Stimulated activated CD4-positive, alpha-beta T cell treated with anti-CD3 and anti-CD28 coated beads, Interleukin-15, amount 100 ng/mL, for 48 hours (primary cell): ENCODE measurements around the gene FAM43B.
"Not testable (repeated sequence)": the region's sequence is repeated elsewhere in the genome, so short reads cannot be mapped to it uniquely, and the experiment has no call there.

Experiments used
- DNase-seq, 2 donors: peaks; one replicate each; pipeline ENCODE4 v3.0.0-alpha.2; 2020; ENCODE audit warnings: low read depth in 2 of 2

Gene FAM43B, protein sequence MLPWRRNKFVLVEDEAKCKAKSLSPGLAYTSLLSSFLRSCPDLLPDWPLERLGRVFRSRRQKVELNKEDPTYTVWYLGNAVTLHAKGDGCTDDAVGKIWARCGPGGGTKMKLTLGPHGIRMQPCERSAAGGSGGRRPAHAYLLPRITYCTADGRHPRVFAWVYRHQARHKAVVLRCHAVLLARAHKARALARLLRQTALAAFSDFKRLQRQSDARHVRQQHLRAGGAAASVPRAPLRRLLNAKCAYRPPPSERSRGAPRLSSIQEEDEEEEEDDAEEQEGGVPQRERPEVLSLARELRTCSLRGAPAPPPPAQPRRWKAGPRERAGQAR

DNA sequence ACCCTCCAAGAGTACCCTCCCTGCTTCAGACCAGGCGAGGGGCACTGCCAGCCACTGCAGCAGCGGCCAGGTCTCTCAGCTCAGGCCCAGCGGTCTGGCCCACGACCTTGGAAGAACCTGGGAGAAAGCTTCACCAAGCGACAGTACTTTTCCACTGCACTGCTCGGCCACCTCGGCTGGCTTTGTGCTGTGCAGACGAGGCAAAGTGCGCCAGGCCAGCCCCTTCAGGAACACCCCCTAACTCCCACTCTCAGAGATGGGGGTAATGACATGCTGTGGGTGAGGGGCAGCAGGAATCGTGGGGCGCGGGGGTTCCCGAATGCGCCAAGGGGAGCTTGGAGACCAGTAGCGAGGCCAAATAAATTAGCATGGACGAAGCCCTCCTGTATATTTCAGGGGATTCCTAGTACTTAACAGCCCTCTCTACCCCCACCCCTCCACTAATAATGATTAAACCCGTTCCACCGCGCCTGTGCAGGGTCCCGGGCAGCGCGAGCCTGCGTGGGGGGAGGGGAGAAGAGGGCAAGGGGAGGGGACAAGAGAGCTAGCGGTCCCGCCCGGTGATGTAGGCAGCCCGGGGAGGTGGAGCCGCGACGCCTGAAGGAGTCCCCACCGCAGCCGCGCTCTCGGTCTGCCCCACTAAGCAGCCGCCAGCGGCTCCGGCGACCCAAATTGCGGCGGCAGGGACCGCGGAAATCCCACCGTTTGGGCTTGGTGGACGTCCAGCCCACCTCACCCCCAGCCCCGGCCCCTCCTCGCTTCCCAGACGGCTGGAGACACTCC, at the start of gene FAM43B:
Gene FAM43B, plus strand, starts transcription at position 629 of the 783 bp plus-strand sequence. CDS start 401 bp downstream, outside the sequence.
- no peak for DNase-seq

DNA sequence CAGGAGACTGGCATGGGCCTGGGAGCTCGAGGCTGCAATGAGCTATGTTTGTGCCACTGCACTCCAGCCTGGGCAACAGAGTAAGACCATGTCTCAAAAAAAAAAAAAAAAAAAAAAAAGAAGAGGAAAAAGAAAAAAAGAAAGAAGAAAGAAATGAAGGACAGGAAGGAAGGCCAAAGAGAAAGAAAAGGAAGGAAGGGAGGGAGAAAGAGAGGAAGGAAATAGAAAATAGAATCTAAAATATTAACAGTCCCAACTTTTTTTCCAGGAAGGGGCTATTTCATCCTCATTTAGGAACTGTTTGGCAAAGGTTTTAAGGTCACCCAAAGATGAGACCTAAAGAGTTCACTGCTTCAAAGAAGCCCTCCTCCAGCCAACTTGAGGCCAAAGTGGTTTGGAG, 46.9 kb upstream of the FAM43B start:
- DNase-seq = no peak

DNA sequence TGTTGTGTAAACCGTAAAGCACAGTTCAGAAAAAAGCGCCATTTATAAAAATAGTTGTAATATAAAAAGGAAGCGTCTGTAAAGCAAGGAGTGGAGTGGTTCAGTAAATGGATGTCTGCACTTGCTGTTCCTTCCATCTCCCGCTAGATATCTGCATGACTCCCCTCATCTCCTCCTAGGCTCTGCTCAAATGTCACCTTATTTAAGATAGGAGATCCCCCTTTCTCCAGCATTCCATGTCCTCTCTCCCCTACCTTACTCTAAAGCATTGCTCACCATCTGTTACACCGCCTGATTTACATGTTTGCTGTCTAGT, 45.2 kb upstream of the FAM43B start:
- no peak for DNase-seq

DNA sequence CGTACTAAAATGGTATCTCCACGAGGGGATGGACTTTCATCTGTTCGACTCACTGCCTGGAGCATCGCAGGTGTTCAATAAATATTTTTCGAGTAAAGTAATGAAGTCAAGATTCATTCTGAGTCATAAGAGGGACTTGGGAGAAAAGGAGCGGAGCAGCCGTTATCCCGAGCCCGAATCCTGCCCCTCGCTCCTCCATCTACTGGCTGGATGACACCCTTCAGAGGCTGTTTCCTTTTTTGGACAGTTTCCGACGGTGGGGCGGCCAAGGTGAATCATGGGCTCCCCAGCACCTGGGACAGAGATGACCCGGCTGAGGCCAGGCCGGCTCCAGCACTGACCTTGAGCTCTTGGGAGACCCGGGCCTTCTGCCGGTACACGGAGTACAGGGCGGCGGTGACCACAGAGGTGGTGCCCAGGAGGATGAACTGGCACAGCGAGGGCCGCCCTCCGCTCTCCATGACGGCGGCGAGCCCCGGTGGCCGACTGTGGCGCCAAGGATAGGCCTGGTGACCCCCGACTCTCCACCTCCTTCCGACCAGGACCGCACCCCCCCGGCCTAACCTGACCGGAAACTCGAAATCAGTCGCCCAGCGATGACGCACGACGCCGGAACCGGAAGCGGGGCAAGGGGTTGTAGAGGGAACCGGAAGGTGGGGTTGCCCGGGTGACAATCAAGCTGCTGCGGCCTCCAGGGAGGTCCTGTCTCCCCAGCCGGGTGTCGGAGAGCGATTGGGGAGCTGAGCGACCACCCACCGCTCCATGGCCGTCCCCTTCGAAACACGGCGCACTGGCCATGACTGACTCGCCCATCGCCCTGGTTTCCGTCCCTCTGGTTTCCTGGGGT, 44.6 kb upstream of the FAM43B start, which contains the start of gene MUL1:
Gene MUL1, minus strand, starts transcription at position 588 of the 847 bp plus-strand sequence. Its CDS starts 127 bp downstream, at position 461.
- DNase-seq = peak; percentile 88 to 91

DNA sequence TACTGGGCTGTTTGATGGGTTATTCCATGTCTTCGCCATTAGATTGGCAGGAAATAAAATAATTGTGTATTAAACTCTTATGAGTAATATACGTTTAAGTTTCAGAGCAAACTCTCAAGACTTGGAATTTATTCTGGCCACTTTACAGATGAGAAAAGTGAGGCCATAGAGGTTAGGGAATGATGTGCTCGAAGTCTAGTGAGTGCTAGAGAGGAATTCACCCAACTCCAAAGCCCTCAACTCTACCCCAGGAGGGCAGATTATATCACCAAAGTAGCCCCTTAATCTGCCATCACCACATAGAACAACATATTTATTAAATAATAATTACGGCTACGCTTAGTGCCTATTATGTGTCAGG, 44.0 kb upstream of the FAM43B start:
- no peak for DNase-seq

DNA sequence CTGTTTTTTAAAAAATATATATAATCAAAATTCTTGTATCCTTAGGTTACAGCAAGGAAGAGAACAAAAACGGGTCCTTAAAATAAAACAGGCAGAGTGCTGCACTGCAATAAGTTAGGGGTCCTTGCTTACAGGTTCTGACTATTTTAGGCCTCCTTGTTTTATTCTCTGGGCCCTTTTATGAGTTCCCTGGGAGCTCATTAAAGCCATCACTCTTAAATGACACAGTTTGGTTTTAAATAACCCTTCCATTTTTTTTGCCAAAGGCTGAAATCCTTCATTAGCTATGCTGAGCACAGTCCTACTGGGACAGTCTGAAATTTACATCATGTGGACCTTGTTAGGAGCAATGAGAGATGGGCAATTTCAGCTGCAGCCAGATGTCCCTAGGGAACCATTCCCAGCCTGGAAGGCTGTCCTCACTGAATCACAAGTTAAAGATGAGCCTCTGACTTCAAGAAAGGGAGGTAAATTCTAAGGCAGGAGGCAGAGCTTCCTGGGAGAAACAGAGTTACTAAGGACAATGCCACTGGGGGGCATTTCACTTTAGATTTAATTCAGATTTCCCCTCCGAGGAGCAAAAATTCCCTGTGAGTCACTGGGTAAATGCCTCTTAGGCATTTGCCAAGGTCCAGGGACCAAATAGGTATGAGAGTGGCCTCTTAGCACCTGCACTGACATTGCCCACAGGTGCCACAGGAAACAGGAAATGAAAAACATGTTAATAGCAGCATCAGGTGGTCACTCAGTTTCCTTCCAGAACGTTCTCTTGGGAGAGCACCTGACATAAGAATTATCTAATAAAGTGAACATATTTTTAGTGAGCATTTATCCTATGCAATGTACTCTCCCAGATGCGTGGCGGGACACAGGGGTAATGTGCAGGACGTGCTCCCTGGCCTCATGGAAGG, 40.6 kb upstream of the FAM43B start:
- DNase-seq = no peak

DNA sequence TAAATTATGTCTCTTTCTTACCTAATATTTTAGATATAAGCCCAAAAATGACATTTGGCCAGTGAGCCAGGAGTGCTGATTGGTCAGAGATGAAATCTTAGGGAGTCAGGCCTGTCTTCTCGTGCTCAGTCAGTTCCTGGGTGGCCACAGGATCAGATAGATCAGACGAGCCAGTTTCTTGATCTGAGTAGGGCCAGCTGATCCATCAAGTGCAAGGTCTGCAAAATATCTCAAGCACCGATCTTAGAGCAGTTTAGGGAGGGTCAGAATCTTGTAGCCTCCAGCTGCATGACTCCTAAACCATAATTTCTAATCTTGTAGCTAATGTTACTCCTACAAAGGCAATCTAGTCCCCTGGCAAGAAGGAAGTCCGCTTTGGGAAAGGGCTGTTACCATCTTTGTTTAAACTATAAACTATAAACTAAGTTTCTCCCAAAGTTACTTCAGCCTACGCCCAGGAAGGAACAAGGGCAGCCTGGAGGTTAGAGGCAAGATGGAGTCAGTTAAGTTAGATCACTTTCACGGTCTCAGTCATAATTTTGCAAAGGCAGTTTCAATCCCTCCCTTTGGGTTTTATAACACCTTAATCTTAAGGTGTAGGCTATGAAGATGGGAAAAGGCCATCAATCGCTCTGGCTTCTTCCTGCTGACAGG, 32.6 kb upstream of the FAM43B start:
- DNase-seq = not testable (repeated sequence)

DNA sequence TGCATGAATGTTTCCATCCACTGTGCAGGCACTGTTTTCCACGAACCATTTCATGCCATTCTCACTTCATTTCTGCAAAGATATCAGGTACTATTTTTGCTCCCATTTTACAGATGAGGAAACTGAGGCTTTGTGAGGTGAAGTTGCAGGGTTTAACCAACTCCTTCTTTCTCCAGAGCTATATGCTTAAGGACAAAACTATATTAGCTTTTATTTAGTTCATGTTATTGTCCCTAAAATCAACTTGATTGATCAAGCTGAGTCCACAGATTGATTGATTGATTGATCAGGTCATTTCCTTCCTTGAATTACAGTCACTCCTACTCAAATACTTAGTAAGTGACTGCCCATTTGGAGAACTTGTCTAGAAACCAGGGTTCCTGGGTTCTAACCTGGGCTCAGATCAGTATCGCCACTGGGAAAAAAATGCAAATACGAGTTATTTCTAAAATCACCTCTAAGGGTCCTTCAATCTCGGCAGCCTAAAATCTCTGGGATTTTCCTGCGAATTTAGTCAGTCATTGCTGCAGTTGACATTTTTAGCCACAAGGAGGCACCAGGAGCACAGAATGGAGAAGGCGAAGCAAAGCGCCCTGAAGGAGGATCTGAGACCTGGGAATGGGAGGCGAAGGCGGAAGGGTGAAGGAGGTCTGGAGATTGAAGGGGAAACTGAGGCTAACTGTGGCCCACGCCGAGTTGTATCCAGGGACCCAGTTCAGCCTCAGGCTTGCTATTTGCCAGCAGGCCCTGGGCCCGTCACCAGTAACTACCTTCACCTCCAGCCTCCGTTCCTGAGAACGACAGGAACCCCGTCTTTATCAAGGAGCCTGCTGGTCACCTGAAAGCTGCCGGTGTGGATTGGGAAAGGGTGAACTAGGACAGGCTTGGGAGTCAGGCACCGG, 30.2 kb upstream of the FAM43B start:
- DNase-seq = peak; percentile 22 to 60

DNA sequence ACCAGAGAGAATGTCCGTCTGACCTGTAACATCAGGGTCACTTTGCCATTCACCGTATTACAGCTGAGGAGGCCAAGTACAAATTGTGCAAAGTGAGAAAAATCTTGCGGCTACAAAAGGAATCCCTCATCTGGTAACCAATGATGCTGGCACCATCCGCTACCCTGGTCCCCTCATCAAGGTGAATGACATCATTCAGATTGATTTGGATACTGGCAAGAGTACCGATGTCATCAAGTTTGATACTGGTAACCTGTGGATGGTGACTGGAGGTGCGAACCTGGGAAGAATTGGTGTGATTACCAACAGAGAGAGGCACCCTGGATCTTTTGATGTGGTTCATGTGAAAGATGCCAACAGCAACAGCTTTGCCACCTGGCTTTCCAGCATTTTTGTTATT, 26.1 kb upstream of the FAM43B start:
- DNase-seq = no peak

DNA sequence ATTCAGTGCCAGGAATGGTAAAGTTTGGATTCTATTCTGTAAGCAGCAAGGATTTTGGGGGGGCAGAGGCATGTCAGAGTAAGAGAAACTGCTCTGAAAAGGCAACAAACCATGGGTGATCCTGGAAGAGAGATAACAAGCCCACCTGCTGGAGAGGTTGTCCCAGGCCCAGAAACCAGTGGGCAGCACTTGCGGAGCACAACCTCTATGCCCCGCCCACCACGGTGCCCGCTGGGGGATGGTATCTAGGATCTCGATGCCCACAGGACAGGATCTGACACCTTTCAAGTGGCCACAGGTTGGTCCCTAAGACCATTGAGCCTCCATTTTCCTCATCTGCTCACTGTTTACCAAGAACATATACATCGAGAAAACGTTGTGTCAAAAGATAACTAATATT, 24.2 kb upstream of the FAM43B start:
- DNase-seq = no peak

DNA sequence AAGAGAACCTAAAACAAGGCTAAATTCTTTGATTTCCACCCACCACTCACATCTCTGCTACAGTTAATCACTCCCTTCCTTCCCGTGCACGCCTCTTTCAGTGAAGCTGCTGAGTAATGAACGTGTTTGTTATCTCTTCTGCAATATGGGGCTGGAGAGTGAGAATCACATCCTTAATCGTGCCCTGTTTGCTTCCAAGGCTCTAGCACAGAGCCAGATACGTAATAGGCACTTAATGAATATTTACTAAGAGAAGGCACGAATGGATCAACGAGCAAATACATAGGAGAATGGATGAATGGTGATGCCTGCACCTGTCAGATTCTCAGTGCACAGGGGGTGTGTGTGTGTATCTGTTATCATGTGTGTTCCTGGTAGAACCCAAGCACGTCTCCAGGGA, 22.1 kb upstream of the FAM43B start:
- no peak for DNase-seq

DNA sequence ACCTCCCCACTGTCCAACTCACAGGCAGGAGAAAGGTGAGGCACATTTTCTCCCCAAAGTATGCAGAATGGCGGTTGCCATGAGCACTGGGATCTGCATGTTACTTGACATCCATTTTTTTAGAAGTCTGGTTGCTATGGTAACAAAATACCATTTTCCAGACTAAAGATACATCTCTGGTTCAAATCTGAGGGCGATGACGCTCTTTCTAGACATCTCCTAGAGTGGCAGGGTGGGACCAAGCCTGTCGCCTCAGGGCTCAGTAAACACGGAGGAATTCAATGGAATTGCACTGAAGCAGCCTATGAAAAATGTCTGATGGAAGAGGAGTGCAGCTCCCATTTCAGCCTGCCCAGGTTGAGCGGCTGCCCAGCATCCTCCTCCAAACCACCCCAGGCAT, 21.5 kb upstream of the FAM43B start:
- no peak for DNase-seq

DNA sequence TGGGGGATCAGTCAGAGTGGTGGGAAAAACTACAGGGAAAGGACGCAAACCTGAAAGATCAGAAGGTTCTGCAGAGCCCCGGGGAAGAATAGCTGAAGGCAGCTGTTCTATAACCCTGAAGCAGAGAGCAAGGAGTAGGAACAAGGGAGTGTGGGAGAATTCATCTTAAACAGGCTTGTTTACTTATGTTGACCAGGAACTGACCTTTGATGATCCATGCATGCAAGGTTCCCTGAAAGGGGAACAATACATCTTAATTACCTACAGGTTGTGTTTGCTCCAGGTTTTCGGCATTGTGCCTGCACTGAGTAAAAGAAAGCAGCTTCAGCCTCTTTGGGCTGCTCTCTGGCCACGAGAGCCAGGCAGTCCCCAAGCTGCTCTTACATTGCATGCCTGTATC, 18.7 kb upstream of the FAM43B start:
- DNase-seq = no peak

DNA sequence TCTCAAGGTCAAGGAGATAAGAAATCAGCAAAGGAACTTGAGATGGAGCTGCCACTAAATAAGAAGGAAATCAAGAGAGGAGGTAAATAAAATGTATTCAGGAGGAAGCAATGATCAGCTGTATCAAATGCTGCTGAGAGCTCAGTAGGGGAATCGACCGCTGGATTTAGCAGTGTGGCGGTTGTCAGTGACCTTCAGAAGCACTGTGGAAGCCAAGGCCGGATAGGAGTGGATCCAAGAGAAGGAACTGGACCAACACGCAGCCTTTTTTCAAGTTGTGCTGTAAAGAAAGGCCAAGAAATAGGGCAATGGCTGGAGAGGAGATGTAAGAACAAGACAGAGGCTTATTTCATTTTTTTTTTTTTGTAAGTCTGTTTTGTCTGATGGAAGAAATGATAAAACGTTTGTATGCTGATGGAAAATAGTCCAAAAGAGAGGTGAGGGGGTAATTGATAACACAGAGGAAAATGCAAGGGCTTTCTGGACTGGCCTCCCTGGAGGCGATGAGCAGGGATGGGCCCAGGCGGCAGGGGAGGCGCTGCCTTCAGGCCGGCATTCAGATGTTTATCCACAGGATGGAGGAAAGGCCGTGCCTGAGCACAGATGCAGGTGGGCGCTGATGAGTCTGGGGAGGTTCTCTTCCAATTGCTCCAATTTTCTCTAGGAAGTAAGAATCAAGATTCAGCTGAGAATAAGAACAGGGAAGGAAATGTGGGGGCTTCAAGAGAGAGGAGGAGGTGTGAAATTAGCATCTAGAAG, 17.5 kb upstream of the FAM43B start:
- DNase-seq = no peak

DNA sequence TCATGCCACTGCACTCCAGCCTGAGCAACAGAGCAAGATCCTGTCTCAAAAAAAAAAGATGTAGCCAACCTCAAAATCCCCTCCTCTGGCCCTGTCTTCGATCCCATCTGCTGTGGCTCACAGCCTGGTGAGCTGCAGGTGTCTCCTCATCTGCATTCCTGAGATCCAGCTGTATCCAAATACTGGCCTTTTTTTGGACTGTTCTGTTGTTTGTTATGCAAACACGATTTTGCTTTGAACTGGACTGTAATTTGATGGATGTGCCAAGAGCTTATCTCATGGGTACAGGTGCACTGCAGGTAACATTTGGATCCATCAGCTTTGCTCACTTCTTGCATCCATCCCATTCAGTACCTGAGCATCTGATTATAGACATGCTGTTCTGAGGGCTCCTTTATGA, 14.1 kb upstream of the FAM43B start:
- DNase-seq = no peak

DNA sequence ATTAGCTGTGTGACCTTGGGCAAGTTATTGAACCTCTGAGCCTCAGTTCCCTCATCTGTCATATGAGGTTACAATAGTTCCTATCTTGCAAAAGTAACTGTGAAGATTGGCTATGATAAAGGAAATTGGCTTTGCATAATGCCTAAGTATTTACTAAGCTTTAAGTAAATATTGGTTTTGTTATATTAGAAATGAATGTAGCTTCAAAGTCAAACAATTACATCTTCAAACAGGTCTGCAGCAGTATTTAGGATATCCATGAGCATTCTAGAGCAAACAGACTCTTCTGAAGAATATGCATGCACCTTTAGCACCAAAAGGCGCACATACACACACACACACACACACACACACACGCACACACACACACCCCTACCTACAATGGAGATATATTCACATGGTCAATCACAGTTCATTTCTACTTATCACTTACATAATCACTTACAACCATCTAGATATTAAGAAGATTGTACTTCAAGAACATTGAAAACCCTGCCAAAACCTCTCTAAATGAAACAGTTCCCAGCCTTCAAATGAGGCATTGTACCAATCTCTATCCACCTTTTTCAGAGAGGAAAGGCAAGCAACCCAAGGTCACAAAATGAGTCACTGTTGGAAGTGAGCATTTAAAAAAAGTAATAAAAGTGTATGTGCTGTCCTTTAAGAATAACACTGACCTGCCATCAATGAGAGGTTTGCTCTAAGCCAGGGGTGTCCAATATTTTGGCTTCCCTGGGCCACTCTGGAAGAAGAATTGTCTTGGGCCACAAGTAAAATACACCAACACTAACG, 13.4 kb upstream of the FAM43B start:
- DNase-seq = no peak

DNA sequence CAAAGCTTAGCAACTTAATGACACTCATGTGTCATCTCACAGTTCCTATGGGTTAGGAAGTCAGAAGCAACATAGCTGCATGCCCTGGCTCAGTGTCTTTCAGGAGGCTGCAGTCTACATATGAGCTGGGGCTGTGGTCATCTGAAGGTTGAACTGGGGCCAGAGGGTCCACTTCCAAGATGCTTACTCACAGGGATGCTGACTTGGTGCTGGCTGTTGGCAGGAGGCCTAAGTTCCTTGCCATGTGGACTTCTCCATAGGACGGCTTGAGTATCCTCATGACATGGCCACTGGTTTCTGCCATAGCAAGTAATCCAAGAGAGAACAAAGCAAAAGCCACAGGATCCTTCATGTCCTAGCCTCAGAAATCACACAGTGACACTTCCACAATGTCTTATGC, 12.1 kb upstream of the FAM43B start:
- DNase-seq = no peak

DNA sequence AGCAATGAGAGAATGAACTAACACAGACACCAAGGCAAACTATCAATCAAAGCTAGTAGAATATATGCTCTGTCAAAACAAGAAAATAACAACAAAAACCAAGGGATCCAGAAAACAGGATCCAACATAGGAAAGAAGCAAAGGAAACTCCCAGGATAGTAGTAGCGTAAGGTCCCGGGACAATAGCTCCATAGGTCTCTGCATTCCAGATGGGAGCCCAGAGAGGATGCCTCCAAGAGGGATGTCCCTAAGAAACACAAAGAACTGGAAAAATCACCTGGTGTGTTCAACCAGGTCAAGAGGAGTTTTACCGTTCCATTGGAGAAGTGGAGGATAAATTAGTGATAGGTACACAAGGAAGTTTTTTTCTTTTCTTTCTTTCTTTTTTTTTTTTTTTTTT, 5.7 kb upstream of the FAM43B start:
- no peak for DNase-seq
